H1 (cell line): ENCODE measurements around the gene REPS2.

ENCODE experiments used
- GABPA ChIP-seq: IDR thresholded peaks from 2 replicates; pipeline ENCODE4 v1.6.1; 2011; ENCODE audit warnings: mild to moderate bottlenecking, low read length, moderate library complexity, borderline replicate concordance; ENCODE audit not compliant: insufficient read depth
- MAFK ChIP-seq: IDR thresholded peaks from 2 replicates; pipeline ENCODE4 v1.6.1; 2012; ENCODE audit warnings: low read depth, mild to moderate bottlenecking, improper control_type of control experiment, low read length
- SP1 ChIP-seq: IDR thresholded peaks from 2 replicates; pipeline ENCODE4 v1.6.1; 2011; ENCODE audit warnings: low read depth, low read length
- SUZ12 ChIP-seq: fragments of 200-600 bp; sonication (generic); IDR thresholded peaks from 2 replicates; pipeline ENCODE4 v1.6.1; 2012; ENCODE audit warnings: mild to moderate bottlenecking, inconsistent platforms, low read length, moderate library complexity, mixed read lengths
- TAF1 ChIP-seq: IDR thresholded peaks from 2 replicates; pipeline ENCODE4 v1.6.1; 2011; ENCODE audit warnings: mild to moderate bottlenecking, low read depth, low read length

DNA sequence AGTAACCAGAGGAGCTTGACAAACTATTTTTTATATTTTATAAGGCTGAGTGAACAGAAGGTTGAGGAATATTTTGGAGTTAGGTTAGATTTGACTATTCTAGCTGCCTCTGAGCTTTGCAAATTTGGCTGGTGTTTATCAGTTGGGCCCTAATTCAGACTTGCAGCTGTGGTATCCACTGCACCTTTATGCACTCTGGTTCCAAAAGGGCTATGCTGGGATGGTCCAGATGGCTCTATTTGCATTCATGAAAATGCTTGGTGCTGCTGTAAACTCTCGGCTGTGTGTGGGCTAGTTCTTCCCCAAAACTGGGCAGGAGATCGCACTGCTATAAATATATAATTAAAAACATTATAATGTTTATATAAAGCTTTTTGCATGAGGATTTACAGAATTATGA, 106.3 kb downstream of the REPS2 start:
- TF ChIP-seq MAFK (no peak), SUZ12 (no peak), TAF1 (no peak), SP1 (no peak), GABPA (no peak)
